Myocyte (in vitro differentiated cells): ENCODE data around the gene BCAR3. TPM values are rescaled to one million over a fixed set of nuclear protein-coding genes. Genes with fewer than 3 reads are reported as not detected.
"Not testable (repeated sequence)": the region's sequence is repeated elsewhere in the genome, so short reads cannot be mapped to it uniquely, and the experiment has no call there.

Experiments used
- DNase-seq: peaks from one replicate; pipeline ENCODE4 v3.0.0-alpha.2; 2012; ENCODE audit warnings: low read depth
- total RNA-seq: library from RNA; depleted of rRNA; stranded (reverse); fragments of >200 nt; gene quantifications from 2 replicates; pipeline ENCODE4 v1.2.3, GENCODE V29; 2014

The BCAR3 gene
- total RNA-seq, 1 donor from 2014 or later = 46.6 TPM

DNA sequence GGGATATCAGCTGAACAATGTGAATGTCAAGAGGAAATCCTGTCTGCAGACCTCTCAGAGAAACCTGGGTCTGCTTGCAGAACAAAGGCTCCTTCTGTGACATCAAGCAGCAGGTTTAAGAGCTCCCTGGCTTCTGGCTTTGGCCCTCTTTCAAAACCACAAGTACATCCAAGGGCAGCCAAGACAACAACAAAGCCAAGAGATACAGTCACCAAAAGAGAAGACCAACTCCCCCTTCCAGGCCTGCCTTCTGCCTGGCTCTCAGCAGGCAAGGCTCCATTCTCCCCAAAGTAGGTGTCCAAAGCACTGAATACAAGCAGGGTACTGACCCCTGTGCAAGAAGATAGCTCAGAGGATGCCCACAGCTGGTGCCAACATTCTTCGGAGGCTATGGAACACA is 11.5 kb downstream of the BCAR3 start:
- peak; percentile 96 for DNase-seq

DNA sequence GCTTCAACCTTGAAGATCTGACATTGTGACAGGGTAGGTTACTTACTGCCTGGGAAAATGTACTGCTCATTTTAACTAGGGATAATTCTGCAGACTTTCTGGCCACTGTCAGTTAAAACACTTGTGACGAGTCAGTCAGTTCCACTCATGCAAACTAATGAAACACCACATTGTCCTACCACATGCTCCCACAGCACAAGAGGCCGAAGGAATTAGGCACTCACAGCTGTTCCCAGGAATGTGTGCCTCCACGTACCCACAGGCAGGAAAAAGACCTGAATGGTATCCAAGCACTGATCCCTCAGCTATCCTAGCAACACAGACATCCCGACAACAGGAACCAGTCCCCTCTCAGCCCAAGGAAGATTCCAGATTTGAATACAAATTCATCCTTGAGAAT is 12.3 kb downstream of the BCAR3 start:
- DNase-seq = peak; percentile 97

DNA sequence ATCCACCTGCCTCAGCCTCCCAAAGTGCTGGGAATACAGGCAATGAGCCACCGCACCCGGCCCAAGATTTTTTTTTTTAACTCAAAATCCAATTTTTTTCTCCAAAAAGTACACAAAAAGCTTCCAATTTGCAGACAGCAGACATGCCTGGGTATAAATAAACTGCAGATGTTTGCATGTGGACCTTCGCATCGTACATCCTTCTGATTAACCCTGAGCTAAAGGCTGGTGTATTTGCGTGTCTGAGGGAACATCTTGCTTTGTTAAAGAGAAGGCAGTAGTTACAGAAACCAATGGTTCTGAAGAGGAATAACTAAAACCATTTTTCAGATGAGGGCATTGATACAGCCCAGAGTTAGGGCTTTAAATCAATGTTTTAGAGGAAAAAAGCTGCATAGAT is 12.7 kb downstream of the BCAR3 start:
- DNase-seq = no peak

DNA sequence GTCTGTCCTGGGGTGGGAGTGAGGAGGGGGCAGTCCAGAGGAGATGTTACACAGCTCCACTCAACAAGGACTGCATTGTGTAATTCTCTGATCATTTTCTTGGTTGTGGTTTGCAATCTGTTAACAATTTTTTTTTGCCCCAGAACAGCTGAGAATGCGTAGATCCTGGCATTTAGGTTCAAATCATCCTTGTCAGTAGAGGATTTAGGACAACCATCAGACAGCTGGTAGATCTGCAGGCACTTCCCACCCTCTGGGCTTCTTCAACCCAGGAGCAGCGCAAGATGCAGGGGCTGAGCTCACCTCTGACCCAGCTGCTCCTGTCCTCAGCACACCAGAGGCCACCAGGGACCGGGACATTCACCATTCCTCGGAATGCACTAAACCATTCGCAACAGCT is 13.5 kb downstream of the BCAR3 start:
- DNase-seq = peak; percentile 94

DNA sequence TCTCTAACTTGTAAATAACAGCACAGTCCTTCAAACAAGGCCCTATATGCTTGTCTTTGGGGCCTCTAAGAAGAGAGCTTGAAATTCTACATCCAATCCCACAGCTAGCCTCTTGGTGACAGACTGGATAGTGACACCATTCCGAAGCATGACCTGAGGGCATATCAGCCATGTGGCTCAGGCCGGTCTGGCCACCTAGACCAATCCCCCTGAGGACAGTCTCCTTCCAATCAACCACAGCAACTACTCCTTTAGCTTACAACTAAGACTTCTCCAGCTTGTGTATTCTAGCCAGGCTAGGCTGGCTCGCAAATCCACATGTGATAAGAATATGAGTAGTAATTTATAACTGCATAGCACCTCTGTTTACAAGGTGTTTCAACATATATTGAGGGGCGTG is 14.0 kb downstream of the BCAR3 start:
- DNase-seq = peak; percentile 78

DNA sequence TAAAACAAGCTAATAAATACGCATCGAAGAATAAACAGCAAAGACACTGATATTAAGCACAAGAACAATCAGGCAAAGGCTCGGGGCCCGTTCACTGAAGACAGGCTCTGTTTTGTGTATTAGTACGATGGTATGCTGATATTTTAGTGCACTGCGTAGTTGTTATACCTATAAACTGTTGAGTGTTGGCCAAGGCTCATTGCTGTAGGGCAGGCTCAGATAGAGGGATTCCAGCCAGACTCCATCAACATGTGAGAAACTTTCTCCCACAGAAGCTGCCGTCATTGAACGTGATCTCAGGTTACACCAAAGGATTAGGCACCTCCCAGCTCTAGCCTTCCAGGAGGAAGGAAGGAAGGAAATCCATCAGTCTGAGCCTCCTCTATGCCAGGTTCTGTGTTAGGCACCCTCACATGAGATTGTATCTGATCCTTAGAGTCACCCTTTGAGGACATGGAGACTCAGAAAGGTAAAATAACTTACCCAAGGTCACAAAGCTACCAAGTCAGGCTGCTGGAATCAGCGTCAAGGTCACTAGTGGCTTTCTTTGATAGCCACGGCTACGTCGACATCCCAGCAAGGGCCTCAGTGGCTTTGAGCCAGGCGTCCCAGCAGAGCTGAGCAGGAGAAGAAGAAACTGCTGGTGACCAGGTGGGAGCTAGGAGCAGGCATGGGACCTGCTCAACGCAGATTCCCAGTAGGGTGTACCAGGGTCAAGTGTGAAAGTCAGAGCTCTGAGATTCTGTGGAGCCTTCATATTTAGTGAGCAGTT is 14.8 kb downstream of the BCAR3 start:
- peak; percentile 84 for DNase-seq

DNA sequence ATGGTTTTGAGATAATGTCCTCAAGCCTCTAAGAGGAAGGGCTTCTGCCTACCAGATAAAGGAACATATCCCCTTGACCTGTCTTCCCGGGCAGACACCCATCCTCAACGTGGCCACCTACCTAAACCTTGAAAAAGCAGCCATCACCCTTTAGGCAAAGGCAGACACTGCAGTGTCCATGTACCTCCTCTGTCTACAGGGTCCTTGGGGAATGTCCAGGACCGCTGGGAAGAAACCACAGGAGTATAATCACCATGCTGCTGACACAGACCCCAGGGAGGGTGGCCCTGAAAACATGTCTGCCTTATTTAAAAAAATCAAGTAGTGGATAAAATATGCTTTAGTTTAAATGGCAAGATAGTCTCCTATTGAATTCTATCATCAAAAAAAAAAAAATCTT is 16.6 kb downstream of the BCAR3 start:
- no peak for DNase-seq

DNA sequence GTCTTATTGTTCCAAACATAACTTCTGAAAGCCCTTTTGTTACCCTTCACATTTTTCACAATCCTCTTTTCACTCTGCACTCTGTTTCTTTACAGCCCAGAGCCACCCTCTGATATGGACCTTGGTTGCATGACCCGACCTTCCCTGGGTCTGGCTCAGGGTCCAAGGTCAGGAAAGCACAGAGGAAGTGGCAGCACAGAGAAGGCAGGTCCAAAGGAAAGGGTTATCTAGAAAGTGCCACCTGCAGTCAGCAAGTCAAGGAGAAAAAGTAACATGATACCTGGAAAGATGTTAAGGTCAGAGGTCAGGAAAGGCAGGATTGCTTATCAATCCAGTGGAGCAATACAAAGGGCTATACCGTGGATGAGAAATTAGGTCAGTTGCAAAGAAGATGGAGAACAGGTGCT is 18.4 kb downstream of the BCAR3 start:
- no peak for DNase-seq

DNA sequence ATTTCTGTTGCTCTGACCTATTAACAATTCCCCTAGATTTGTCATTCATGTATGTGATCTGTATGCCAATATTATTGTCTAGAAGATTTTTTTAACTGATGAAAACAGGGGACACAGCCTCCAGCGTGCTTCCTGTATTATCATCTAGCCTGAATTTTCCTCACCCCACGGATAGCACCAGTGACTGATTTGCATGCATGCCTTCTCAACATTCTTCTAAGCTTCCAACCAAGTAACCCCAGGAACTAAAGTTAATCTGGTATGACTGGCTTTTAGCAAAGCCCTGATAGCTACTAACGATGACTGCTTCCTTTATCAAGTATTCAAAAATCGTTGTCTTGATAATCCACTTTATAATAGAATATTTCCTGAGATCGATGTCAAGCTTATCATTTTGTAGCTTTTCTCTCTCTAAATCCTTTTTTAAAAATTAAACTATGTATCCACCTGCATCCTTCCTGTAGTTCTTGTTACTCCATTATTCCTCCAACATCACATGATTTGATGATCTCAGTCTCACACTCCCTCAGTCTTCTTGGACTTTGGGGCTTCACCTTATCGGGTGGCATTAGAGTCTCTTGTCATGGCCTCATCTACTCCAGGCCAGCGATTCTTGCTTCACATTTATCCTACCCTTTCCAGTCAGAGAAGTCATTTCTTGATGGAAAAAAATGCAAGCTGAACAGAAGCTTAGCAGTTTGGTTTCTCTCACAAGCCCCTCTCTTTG is 19.0 kb downstream of the BCAR3 start:
- DNase-seq = peak; percentile 50

DNA sequence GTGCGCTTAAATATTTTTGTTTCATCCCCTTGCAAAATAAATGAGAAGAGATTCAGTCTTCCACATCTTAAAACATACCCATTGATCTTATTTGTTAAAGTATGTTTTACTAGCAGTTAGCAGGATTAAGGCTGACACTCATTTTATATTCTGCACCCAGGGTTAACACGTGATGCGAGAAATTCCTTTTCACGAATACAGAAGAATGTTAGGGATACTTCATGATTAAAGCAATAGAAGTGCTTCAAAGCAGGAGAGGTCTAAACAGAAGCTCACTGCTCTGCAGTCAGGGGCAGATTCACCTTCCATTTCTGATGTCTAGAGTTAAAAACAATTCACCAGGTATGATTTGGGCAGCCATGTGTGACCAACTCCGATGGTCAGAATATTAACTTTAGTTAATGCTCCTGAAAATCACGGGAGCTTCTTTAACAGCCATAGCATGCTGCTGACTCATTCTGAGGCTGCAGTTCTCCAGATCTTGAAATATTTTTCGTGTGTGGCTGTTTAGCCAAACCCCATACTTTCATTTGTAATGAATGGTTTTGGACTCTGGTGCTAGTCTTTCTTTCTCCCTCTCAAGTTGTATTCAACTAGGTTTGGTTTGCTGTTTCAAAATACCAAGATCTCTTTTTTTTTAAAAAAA is 19.7 kb downstream of the BCAR3 start:
- peak; percentile 60 for DNase-seq

DNA sequence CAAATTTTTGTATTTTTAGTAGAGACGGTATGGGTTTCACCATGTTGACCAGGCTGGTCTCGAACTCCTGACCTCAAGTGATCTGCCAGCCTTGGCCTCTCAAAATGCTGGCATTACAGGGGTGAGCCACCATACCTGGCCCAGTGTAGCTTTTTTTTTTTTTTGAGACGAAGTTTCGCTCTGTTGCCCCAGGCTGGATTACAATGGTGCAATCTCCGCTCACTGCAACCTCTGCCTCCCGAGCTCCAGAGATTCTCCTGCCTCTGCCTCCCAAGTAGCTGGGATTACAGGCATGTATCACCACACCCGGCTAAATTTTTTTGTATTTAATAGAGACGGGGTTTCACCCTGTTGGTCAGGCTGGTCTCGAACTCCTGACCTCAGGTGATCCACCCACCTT is 20.3 kb downstream of the BCAR3 start:
- not testable (repeated sequence) for DNase-seq

DNA sequence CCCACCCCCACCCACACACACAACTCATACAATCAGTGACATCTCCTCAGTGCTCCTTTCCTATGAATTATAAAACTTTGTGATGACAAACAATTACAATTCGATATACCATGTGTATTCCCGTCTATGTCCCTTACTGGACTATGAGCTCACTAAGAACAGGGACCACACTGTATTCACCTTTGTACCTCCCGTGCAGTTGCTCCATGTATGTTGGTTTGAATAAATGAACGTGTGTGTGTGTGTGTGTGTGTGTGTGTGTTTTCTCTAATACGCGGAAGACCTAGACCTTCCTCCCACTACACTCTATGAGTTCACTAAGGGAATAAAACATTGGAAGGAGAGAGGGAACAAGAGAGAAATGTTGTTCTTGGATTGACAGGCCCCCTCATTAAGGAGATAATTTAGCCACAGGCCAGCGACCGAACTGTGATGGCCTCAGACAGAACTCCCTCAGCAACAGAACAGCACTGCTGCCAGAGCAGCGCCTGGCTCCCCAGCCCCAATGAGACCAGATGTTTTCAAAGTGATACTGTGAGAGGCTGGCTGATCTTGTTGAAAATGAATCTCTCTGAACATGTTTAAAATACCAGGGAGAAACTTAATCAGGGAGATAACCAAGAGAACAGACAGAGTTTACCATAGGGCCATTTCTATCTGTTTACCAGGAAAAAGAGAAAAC is 21.7 kb downstream of the BCAR3 start:
- DNase-seq = no peak

DNA sequence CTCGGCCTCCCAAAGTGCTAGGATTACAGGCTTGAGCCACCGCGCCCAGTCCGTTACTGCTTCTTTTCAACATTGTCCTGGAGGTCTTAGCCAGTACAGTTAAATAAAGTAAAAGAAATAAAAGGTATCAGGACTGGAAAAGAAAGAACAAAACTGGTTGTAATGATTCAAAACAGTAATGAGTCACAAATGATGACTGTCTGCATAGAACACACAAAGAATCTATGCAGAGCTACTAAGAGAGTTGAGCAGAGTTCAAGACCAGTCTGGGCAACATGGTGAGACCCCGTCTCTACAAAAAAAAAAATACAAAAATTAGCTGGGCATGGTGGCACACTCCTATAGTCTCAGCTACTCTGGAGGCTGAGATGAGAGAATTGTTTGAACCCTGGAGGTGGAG is 23.4 kb downstream of the BCAR3 start:
- no peak for DNase-seq

DNA sequence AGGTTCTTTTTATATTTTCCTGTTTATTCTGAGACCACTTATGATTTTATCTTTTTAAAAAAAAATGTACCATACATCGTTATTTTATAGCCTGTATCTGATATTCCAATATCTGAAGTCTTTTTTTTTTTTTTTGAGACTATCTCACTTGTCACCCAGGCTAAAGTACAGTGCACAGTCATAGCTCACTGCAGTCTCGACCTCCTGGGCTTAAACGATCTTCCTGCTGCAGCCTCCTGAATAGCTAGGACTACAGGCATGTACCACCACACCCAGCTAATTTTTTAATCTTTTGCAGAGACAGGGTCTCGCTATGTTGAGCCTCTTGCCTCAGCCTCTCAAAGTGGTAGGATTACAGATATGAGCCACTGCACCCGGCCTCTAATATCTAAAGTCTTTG is 25.1 kb downstream of the BCAR3 start:
- no peak for DNase-seq

DNA sequence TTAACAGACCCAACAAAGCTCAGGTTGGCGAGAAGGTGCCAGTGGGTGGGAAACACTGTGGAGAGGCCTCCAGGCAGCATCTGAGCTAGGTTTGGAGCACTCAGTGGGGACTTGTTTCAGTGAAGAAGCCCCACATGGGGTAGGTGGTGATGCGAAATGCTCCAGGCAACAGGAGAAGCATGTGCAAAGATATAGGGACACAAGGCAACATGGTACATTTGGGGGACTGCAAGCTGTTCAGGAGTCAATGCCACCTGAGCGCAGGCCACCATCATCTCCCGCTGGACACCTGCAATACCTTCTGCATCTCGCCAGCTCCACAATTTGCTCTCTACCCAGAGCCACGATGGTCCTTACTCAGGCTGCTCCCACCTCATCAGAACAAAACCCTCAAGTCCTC is 28.0 kb downstream of the BCAR3 start:
- no peak for DNase-seq

DNA sequence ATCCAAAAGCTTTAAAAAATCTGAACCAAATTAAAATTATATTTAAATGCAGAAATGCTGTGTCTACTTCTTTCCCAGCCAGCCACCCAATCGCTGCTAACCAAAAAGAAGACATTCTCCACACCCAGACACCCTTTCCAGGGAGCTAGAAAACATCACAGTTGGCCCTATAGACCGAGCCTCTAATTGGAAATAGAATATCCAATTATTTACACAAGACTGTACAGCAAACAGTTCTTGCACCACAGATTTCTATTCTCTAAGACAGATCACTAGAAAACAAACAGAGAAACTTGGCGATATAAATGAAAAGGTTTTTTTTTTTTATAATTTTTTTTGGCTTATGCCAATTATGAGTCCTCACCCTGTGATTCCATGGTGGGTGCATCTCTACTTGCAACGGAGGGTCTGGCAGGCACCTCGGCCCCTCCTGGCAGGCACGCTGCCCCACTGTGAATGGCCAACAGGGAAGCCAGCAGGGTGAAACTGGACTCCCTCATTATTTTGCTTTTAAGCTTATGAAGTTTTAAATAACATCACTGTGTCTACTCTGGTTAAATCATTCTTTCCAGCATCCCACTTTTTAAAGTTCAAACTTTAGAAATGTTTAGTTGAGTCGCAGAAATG is 29.2 kb downstream of the BCAR3 start:
- no peak for DNase-seq

DNA sequence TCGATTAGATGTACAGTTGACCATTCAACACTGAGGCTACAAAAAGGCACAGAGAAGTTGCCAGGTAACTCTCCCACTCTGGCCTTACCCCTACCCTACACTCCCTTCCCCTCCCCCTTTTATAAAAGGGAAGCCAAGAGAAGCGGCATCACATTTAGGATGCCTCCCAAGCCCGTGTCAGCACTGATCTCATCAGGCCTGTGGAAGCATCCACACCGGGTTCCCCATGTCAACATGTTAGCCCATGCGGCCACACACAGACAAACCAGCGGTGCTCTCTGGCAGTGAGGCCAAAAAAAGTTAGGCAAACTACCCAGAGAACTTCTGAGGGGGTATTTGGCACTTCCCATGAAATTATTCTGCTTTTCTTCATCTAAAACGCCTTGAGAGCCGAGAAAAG is 29.9 kb downstream of the BCAR3 start:
- no peak for DNase-seq

DNA sequence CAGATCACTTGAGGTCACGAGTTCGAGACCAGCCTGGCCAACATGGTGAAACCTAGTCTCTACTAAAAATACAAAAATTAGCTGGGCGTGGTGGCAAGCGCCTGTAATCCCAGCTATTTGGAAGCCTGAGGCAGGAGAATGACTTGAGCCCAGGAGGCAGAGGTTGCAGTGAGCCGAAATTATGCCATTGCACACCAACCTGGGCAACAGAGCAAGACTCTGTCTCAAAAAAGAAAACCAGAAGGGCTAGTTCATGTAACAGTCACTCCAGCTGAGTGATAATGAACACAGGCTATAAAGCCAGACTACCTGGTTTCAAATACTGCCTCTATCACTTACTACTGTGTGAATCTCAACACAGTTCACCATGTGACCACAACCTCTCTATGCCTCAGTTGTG is 31.5 kb downstream of the BCAR3 start:
- not testable (repeated sequence) for DNase-seq

DNA sequence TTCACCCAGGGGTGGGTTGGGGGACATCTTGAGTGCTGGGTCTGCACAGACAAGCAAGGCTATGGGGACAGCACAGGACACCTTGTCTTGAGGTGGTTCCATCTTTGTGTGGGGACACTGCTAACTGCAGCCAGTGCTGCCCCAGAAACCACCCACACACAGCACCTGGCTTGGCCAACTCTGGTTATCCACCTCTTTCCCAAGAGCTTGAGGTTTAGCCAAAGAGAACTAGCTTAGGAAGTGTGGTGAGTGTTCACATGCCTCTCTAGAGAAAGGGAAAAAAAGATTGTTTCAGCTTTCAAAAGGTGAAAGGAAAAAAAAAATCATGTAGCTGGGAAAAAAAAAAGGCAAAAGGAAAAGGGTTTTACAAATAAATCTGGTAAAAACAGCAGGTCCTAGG is 32.4 kb downstream of the BCAR3 start:
- DNase-seq = no peak

DNA sequence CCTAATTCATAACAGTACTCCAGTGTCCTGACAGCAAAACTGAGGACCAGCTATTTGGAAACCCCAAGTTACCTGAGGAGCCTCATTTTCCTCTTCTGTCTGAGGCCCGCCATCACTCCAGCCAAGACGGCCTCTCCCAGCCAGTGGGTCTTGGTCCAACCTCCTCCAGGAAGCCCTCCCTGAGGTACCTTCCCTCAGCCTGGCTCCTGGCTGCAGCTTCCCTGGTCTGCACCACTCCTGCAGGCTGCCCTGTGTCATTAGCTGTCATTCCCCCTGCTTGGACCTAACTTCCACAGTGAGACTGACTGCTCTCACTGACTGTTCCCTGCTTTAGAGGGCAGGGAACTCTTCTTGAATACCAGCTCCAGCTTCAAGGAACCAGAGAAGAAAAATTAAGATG is 33.0 kb downstream of the BCAR3 start:
- DNase-seq = no peak

DNA sequence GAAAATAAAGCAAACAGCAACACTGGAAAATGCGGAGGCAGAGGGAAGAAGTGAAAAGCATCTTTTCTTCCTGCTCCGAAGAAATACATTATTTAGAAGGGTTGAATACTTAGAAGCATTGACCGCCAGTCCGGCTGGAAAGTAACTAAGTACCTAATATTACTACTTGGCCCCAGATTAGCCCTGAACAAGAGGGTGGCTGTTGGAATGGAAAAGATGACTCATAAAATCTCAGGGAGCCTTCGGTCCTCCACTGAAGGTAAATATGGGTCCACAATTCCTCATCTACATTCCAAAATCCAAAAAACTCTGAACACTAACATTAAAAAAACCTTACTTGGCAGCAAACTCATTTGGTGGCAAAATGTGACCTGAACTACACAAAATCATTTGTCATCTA is 40.1 kb downstream of the BCAR3 start:
- no peak for DNase-seq
